ENCODE measurements around the gene CCDC146. TPM values are rescaled to one million over a fixed set of nuclear protein-coding genes. Genes with fewer than 3 reads are reported as not detected.
A peak's percentile ranks its signal among the peaks of the same experiment; 100 is the strongest.

CCDC146 gene
- total RNA-seq, 1 experiment from 2014 or later: 4.7 TPM

DNA sequence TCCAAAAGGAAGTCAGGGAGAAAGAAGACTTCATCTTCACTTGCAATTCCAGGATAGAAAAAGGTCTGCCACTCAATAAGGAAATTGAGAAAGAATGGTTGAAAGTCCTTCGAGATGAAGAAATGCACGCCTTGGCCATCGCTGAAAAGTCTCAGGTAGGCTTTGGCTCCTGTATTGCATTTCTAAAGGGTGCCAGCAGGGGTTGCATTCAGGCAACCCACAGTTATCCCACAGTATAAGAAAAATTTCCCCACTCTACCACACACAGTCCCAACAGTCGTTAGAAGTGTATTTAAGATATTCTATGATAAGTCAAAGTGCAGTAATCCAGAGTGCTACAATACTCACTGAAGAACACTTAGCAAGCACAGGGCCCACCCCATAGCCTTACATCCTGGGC lies 170.6 kb downstream of the CCDC146 start:
- Histone ChIP-seq H3K9me3 (ENCODE audit: low read length) (no peaks in the 10 kb centered on the region), H4K20me1 (ENCODE audit: low read length) (no peaks in the 10 kb centered on the region), H3K9me2 (replicated peaks; ENCODE audit: low read length) (no peaks in the 10 kb centered on the region), H3K27me3 (ENCODE audit: low read length) (no peaks in the 10 kb centered on the region), H3K36me3 (ENCODE audit: low read depth, low read length) (no peaks in the 10 kb centered on the region), H2AFZ (ENCODE audit: low read length) (no peak overlapping the region), H3K4me2 (ENCODE audit: low read length) (no peak overlapping the region), H3K27ac (ENCODE audit: low read length) (no peak overlapping the region), H3K9ac (ENCODE audit: low read length) (no peak overlapping the region), H3K79me2 (ENCODE audit: low read length) (no peaks in the 10 kb centered on the region), H3K4me1 (ENCODE audit: insufficient read depth, low read length) (no peaks in the 10 kb centered on the region), H3K4me3 (ENCODE audit: low read length) (no peak overlapping the region), H3F3A (ENCODE audit: low read length, unreplicated experiment) (no peaks in the 10 kb centered on the region)
- intact Hi-C loops (cut with micrococcal nuclease): no loop called here
- ATAC-seq (no peak), DNase-seq (no peak)
- ChIA-PET CTCF (no interaction called here), POLR2A (ENCODE audit: unreplicated experiment) (no interaction called here)
- TF ChIP-seq, protein P1, sequence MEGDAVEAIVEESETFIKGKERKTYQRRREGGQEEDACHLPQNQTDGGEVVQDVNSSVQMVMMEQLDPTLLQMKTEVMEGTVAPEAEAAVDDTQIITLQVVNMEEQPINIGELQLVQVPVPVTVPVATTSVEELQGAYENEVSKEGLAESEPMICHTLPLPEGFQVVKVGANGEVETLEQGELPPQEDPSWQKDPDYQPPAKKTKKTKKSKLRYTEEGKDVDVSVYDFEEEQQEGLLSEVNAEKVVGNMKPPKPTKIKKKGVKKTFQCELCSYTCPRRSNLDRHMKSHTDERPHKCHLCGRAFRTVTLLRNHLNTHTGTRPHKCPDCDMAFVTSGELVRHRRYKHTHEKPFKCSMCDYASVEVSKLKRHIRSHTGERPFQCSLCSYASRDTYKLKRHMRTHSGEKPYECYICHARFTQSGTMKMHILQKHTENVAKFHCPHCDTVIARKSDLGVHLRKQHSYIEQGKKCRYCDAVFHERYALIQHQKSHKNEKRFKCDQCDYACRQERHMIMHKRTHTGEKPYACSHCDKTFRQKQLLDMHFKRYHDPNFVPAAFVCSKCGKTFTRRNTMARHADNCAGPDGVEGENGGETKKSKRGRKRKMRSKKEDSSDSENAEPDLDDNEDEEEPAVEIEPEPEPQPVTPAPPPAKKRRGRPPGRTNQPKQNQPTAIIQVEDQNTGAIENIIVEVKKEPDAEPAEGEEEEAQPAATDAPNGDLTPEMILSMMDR (conservative IDR thresholded peaks at IDR 0.05; ENCODE audit: low read depth, low read length): peak; percentile 27
- TF ChIP-seq EZH2 (IDR thresholded peaks at IDR 0.05; ENCODE audit: low read length, unreplicated experiment): no peak
- BruUV-seq (replicated peaks): no TSS peak

DNA sequence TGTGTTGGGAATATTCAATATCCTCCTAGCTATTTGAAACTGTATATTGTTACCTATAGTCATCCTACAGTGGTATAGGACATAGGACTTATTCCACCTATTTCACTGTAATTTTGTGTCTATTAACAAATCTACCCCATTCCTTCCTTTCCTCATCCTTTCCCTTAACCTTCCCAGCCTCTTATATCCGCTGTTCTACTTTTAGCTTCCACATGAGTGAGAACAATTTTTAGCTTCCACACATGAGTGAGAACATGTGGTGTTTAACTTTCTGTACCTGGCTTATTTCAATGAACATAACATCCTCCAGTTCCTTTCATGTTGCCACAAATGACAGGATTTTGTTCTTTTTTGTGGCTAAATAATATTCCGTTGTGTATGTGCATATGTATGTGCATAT lies 173.1 kb downstream of the CCDC146 start:
- no peak overlapping the region for H2AFZ ChIP-seq (ENCODE audit: low read length)
- no peak overlapping the region for H3K4me3 ChIP-seq (ENCODE audit: low read length)
- no peak for DNase-seq
- intact Hi-C loops (cut with micrococcal nuclease): no loop called here
- no peak overlapping the region for H3K9ac ChIP-seq (ENCODE audit: low read length)
- no peaks in the 10 kb centered on the region for H3K4me1 ChIP-seq (ENCODE audit: insufficient read depth, low read length)
- CTCF ChIA-PET: no interaction called here
- BruUV-seq (replicated peaks): no TSS peak
- no peak for ATAC-seq
- H3K36me3 ChIP-seq (ENCODE audit: low read depth, low read length): no peaks in the 10 kb centered on the region
- no peaks in the 10 kb centered on the region for H3F3A ChIP-seq (ENCODE audit: low read length, unreplicated experiment)
- no peaks in the 10 kb centered on the region for H3K79me2 ChIP-seq (ENCODE audit: low read length)
- no peak overlapping the region for H3K27ac ChIP-seq (ENCODE audit: low read length)
- no peaks in the 10 kb centered on the region for H4K20me1 ChIP-seq (ENCODE audit: low read length)
- H3K27me3 ChIP-seq (ENCODE audit: low read length): no peaks in the 10 kb centered on the region
- POLR2A ChIA-PET (ENCODE audit: unreplicated experiment): no interaction called here
- TF ChIP-seq, protein P1 (conservative IDR thresholded peaks at IDR 0.05; ENCODE audit: low read depth, low read length): no peak
- no peak for TF ChIP-seq EZH2 (IDR thresholded peaks at IDR 0.05; ENCODE audit: low read length, unreplicated experiment)
- no peak for TF ChIP-seq EZH2phosphoT487 (IDR thresholded peaks at IDR 0.05; ENCODE audit: borderline replicate concordance, low read length)
- no peak overlapping the region for H3K4me2 ChIP-seq (ENCODE audit: low read length)
- no peaks in the 10 kb centered on the region for H3K9me3 ChIP-seq (ENCODE audit: low read length)
- H3K9me2 ChIP-seq (replicated peaks; ENCODE audit: low read length): no peaks in the 10 kb centered on the region

DNA sequence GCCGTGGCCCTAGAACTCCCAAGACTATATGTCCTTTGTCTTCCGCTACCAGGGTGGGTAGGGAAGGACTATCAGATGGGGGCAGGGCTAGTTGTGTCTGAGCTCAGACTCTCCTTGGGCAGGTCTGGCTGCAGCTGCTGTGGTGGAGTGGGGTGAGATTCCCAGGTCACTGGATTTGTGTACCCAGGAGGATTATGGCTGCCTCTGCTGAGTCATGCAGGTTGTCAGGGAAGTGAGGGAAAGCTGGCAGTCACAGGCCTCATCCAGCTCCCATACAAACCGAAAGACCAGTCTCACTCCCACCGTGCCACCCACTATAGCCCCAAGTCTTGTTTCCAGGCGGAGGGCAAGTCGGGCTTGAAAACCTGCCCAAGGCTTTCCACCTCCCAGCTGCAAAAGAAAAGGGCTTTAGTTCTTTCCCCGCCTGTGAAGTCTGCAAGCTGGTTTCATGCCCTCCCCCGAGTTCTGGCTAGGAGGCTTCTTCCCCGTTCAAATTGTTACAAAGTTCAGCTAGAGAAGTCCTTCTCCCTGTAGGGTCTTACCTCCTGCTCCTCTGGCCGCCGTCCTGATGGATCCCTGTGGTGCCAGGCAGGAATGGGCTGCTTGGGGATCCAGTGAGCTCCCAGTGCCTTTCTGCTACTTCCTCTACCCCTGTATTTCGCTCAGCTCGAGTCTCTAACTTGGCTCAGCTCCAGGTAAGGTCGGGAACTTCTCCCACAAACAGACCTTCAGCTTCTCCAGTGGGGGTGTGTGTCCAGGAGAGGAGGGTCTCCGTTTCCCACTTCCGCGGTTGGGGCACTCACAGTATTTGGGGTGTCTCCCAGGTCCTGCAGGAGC lies 184.0 kb downstream of the CCDC146 start:
- CTCF ChIA-PET: no interaction called here
- intact Hi-C loops (cut with micrococcal nuclease): no loop called here

More for the DNA sequence above, 184.0 kb downstream of the CCDC146 start:
- ATAC-seq (peak; percentile 27), DNase-seq (peak; percentile 43)
- H3K9me2 ChIP-seq (replicated peaks; ENCODE audit: low read length): no peaks in the 10 kb centered on the region
- no peaks in the 10 kb centered on the region for H3K9me3 ChIP-seq (ENCODE audit: low read length)
- H3F3A ChIP-seq (ENCODE audit: low read length, unreplicated experiment): no peaks in the 10 kb centered on the region
- H3K4me3 ChIP-seq (ENCODE audit: low read length): no peak overlapping the region
- peak overlapping the region; percentile 69 for H3K27ac ChIP-seq (ENCODE audit: low read length)
- H2AFZ ChIP-seq (ENCODE audit: low read length): peak overlapping the region; percentile 59; the same call in 1 of the 2 replicates
- TF ChIP-seq EZH2phosphoT487 (IDR thresholded peaks at IDR 0.05; ENCODE audit: borderline replicate concordance, low read length) (no peak), EZH2 (IDR thresholded peaks at IDR 0.05; ENCODE audit: low read length, unreplicated experiment) (no peak)
- TF ChIP-seq, protein P1 (conservative IDR thresholded peaks at IDR 0.05; ENCODE audit: low read depth, low read length): no peak
- H4K20me1 ChIP-seq (ENCODE audit: low read length): no peaks in the 10 kb centered on the region
- H3K4me2 ChIP-seq (ENCODE audit: low read length): peak overlapping the region; percentile 34; the same call in 1 of the 2 replicates
- H3K79me2 ChIP-seq (ENCODE audit: low read length): no peaks in the 10 kb centered on the region
- H3K4me1 ChIP-seq (ENCODE audit: insufficient read depth, low read length): peaks cover 32% of the 10 kb centered on the region
- no peaks in the 10 kb centered on the region for H3K27me3 ChIP-seq (ENCODE audit: low read length)
- POLR2A ChIA-PET (ENCODE audit: unreplicated experiment): no interaction called here
- peak overlapping the region; percentile 61 for H3K9ac ChIP-seq (ENCODE audit: low read length)
- H3K36me3 ChIP-seq (ENCODE audit: low read depth, low read length): 0 out of 2 replicates have a peak, but pooled peaks cover 3% of the 10 kb centered on the region
- no TSS peak for BruUV-seq (replicated peaks)
